Cerebellar cortex (tissue), 1 donor: Measurements from ENCODE around the gene PLXNA2.
A peak's percentile ranks its signal among the peaks of the same experiment; 100 is the strongest.

Experiments used
- DNase-seq: peaks from one replicate; pipeline ENCODE4 v3.0.0-alpha.2; 2015; ENCODE audit warnings: low spot score

The PLXNA2 gene

DNA sequence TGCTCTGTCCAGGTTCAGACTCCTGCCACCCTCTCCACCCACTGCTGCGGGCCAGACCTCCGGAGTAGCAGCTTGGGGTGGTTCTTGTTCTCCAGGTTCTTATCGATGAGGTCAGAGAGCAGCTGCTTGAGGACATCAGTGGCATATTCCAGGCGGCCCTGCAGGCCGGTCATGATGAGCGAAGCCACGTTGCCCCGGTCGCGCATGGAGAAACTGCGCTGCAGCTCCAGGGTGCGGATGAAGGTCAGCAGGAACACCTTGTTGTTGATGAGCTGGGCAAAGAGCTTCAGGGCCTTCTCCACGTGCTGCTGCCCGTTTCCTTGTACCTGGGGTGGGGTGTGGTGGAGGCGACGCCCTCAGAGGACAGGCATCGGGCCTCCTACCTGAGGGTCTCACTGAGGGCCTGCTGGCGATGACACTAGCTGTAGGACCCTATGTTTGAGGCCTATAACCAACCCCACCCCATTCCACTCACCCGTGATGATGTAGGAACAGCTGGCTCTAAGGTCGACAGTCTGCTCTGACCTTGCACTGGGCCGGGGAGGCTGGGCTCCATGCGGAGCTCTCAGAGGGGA, 202.1 kb downstream of the PLXNA2 start:
- DNase-seq: no peak

DNA sequence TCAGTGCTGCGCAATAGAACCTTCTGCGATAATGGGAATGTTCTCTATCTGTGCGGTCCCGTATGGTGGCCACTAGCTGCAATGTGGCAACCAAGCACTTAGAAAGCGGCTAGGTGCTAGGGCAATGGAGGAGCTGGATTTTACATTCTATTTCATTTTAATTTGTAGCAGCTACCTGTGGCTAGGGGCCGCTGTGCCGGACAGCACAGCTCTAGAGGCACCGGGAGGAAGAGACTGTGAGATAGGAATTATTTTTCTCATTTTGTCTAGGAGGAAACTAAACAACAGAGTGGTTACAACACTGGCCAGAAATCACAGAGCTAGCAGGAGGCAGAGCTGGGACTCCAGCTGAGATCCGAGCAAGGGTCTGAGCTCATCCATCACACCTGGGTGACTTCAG, 202.7 kb downstream of the PLXNA2 start:
- DNase-seq: no peak

DNA sequence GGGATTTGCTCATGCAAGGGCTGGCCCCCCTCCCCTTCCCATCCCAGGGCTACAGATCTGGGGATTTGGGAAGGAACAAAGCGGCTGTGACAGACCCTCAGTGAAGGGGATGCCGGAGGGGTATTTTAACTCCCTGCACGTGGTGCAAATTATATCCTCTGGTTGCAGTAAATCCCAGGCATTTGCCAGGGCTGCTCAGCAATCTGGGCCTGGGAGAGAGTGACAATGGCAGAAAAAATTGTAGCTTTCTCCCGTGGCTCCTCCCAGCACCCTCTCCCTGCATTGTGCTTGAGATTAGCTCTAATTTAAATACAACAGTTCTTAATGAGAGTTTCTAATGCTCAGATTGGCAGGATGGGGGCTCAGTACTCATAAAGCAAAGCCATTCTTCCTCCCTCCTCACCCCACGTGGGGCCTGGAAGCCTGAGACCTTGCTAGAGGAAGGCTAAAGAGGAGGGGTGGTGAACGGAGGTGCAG, 203.3 kb downstream of the PLXNA2 start:
- no peak for DNase-seq

DNA sequence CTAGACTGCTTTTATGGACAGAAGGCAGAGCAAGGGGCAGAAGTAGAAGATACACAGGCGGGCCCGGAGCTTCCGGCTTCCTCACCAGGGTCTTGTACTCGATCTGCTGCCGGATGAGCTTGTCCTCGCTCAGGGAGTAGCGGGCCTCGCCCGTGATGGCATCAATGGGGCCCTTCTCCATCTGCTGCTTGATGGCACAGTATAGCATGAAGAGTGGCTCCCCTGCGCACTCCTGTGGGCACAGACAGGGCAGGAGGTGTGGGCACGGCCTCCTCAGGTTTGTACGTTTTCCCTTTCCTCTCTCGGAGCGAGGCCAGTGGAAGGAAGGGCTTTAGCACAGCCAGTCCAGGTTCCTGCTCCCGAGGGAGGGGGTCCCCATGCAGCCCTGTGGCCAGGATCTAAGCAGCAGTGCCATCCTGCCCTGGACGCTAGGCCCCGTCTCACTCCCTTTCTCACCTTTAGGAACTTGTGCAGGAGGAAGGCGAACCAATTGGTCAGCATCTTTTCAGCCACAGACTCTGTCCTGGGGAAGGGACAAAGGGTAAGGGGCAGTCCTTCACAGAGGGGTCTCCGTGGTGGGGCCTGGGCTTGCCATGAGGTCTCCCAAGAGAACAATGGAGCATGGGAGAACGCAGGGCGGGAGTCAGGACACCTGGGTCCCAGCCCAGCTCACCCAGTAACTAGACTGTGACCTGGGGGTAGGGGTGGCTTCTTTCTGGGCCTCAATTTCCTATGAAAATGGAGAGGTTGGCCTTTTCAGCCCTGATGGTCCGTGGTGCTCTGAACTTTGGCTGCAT, 204.4 kb downstream of the PLXNA2 start:
- no peak for DNase-seq

DNA sequence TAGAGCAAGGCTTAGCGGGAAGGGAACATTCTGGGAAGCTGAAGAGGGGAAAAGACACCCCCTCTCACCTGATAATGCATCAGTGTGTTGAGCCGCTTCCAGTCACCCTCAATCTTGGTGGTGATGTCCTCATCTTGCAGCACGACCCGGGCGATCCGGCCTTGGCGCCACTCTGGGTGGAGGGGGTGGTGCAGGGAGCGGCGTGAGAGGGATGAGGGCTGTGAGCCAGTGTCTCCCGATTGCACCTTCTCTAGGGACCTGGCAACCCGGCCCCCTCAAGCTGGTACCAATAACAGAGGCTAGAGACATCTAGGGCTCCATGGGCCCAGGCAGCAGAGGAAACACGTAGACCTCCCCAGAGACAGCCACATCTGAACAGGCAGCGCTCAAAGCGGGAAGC, 205.9 kb downstream of the PLXNA2 start:
- DNase-seq: no peak

DNA sequence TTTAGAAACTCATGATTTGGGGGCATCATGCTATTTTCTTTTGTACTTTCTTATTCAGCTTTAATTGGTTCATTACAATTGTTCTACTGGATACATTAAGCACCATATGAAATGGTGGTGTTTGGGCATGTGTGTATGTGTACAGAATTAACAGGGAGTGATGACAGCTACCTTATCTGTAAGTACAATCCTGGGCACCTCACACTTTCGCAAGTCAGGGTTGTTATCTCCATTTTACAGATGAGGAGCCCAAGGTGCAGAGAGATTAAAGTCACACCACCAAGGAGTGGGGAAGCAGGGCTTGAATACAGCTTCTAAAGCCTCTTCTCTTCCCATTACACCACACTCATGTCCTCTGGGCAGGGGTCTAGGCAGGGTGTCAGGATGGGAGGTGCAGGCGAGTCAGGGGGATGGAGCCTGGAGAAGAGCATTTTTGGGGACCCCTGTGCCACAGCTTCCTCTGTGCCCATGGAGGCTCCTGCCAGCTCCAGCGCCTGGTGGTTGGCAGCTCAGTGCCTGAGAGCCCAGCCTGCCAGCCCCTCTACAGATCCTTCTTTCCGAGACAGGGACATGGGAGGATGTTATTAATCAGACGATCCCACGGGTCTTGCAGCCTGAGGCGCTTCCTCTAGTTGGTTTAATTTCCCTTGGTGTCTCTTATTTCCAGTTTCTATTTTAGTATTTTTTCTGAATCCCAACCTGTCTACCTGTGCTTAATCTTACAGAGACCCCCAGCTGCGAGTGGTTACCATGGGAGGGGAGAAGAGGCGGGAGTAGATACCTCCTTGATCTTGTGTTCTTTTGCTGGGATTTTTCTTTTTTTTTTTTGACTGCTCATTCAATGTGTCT, 207.0 kb downstream of the PLXNA2 start:
- DNase-seq: no peak

DNA sequence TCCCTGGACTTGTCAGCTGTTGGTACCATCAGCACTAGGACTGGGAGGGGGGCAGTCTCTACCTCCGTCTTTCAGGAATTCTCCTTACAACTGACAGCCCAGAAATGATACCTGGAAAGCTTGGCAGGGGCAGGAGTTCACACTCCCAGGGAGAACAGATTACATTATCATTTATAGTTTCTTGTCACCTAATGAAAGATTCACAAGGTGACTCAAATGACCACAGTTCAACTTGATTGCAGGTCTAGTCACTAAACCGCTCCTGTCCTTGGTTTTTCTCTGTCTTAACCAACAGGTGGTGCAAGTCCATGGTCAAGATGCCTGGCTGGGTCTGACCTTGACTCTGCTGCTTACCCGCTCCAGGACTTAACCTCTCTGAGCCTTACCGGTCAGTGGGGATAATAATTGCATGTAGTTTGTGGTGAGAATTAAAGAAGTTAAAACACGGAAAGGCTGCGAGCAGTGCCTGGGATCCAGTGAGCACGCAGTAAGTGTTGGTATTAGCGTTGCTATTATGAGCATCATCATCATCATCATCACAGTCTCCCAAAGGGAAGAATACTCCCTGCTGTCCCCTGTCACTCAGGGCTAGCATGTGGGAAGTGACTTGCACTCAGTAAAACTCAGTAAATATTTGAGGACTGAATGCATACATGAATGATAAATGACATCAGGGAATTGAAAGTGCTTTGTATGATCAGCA, 207.9 kb downstream of the PLXNA2 start:
- no peak for DNase-seq

DNA sequence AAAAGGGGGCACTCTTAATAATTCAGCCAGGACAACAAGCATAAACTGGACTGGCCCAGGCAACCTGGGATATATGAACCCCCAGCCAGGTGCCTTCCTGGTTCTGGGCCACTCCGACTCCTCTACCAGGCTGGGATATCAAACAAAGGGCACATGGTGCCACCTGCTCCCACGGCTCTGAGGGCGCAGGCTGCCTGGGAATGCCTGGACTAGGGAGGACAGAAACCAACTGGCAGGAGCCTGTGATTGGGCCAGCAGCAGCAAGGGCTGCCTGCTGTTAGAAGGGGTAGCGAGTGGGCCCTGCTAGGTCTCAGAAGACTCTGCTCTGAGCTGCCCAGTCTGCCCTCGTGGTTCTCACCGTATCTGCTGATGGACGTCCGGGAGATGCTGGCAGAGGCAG, 210.0 kb downstream of the PLXNA2 start:
- DNase-seq: no peak

DNA sequence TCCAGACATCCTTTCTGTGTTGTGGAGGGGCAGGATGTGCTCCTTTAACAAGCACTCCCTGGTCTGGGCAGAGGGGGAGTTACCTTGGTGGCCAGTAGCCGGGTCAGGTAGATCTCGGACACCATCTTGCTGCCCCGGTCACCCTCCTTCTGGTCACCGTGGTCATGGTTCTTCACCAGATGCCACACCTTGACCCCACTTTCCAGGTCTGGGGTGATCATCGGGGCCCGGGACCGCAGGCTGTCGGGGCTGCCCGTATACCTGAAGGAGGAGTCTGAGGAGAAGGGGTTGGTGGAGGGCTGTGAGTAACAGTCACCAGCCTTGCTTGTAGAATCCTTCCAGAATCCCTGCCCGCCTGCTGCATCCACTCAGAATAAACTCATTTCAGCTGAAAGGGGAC, 210.9 kb downstream of the PLXNA2 start:
- DNase-seq: no peak

DNA sequence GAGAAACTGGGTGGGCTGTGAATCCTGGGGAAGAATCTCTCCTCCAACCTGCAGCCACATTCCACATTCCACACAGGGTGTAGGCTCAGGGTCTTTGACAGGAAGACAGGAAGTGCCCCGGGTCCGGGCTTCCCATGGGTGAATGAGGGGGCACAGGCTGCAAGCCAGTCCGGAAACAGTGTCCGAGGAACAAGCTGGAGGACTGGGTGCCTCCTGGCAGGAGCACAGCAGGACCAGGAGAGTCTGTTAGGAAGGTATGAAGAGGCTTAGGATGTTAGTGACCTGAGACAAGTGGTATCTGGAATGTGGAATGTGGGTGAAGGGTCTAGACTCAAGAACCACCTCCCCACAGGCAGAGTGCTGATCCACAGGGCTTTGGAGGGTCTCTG, 212.3 kb downstream of the PLXNA2 start:
- no peak for DNase-seq

DNA sequence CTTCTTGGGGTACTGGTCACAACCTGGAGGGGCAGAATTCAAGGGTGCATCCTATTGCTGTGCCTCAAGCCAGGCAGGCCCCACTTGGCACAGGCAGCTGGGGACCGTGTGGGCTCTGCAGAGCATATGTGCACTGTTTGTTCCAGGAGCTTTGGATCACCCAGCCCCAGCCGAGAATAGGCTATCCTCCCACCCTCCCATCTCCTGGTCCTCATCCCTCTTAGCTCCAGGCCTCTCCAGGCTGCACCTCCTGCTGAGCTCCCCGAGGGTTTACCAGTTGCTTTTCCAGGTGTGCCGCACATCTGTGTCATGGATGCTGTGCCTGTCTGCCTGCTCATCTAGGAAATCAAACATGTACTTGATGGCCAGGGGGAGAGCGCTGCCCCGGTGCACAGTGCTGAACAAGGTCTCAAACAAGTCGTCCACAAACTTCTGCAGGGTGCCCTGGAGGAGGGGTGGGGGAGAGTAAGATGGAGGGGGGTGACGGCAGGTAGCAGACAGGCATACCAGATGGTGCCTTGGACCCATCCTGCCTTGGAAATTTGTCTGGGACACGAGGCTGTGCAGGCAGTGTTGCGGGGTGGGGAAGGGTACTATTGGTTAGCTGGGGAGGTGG, 212.8 kb downstream of the PLXNA2 start:
- peak; percentile 45 for DNase-seq

DNA sequence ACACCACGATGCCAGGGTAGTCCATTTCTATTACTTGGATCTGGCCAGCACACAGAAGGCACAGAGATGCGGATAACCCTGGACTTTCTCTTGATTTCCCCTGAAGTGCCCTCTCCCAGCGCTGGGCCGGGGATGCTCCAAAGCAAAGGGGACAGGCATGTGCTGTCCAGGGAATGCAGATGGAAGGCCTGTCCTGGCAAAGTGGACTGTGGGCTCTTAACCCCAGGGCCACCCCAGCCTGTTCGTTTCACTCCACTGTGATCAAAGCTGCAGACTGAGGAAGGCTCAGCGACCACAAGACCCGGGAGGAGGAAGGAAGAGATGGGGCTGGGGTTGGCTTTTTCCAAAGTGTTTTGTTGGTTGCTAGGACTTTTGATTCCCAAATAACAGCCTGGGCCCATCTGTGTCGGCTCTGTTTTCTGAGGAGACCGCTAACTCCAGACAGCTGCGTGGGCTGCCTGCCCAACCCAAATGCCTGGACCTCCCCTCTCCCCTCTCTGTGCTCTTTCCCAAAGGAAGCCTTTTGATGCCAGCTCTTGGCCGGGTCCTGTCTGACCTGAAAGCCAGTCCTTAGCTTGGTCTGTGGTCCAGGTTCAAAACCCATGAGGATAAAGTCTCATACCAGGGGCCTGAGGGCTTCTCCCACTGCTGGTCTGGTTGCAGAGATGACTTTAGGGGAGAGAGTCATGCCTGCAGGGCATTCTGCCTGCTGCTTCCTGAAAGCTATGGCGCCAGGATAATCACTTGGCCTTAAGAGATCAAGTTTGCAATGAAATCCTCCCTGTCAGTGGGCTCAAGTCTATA, 213.7 kb downstream of the PLXNA2 start:
- no peak for DNase-seq

DNA sequence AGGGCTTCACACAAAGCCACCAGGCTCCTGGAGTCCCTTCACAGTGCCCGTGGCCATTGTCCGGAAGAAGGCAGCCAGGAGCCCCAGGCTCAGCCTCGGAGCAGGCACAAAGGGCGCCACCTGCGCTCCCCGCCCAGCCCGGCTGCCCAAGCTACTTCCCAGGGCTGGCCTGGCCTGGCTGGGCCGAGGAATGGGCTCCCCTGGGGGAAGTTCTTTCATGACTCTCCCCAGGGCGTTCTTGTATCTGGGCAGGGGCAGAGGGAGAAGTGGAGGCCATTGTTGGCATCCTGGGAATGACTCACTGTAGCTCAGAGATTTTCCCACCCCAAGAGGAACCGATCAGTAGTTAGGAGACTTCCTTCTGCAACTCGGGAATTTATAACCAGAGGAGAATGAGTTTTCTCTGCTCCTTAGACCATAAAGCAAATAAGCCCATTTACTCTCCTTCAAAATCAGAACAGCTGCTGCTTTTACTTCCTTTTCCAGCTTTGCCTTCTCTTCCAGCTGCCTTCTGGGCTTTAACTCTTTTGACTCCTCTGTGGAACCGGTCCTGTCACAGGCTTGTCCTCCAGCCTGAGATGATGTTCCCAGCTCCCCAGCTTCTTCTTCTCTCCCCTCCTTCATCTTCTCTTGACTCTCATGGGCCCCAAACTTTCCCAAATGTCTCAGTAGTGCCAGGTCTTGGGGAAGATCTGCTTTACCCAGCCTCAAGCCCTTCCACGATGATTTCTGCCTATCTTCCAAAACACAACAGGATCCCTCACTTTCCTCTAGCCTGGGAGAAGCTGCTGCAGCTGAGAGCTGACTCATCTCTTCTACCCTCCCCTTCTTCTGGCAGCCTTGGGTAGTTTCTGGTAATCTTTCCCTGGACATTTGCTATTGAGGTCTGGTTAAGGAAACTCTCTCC, 214.6 kb downstream of the PLXNA2 start:
- DNase-seq: no peak

DNA sequence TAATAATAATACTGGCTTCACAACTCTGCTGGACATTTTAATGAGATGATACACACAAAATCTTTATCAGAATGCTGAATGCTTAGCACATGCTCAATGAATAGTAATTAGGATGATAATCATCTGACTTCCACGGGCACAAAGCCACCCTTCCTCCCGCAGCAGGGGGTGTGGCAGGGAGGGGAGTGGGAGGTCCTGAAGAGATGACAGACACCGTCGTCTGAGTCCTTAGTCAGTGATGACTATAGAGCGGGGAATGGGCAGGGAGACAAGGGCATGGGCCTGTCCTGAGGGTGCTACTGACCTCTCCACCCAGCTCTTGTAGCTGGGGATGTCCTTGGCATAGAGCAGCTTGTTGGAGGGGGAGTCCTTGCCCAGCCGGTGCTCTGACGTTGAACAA, 215.7 kb downstream of the PLXNA2 start:
- no peak for DNase-seq

DNA sequence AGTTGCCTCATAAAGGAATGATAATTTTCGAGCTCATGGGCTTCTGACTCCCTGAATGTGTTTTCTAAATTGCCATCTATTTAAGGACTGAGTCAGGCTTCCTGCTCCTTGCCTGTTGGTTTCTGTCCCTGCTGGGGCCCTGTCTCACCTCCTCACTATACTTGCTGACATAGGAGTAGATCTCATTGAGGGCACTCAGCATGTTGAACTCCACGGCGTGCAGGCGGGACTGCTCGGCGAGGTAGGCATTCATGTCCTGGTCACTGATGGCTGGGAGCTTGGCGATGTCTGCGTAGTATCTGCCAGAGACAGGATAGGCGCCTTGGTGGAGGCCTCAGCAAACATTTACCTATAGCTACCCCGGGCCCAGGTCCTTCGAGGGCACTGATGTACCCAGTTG, 216.3 kb downstream of the PLXNA2 start:
- no peak for DNase-seq

DNA sequence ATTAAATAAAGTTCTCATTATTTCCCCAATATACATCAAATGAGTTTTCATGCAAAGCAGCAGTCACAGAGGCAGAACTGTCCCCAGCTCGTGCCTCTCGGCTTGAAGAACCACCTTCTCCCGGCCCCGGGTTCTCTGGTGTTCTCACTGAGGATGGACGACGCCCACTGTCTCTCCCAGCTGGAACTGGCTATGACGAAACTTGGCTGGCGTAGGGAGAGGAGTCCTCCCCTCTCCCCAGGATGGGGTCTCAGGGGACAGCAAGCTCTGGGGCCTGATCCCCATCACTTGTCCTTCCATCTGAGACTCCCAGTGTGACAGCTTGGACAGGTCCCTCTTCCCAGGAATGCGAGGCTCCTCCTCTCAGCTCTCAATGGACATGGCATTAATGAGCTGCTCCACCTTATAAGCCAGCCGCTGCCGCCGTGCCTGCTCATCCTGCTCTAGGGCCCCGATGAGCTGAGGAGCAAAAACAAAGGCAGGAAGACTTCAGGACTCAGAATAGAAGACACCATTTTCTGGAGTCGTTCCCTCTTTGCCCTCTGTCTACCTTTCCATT, 217.2 kb downstream of the PLXNA2 start:
- no peak for DNase-seq

DNA sequence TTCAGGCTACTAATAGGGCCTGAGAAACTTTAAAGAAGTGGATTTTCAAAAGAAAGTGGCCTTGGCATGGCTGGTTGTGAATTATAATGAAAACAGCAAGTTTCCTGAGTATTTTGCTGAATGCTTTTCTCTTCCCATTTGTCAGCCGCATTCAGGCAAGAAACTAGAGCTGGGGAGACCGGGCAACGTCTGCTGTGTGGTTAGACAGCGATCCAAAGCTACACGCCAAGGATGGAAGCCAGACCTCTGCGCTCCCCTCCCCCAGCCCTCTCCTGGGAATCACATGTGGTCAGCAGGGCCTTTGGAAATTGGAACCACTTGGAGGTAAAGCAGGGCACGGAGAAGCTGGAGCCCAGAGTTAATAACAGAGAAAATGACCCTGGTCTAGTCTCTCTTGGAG, 219.2 kb downstream of the PLXNA2 start:
- no peak for DNase-seq

DNA sequence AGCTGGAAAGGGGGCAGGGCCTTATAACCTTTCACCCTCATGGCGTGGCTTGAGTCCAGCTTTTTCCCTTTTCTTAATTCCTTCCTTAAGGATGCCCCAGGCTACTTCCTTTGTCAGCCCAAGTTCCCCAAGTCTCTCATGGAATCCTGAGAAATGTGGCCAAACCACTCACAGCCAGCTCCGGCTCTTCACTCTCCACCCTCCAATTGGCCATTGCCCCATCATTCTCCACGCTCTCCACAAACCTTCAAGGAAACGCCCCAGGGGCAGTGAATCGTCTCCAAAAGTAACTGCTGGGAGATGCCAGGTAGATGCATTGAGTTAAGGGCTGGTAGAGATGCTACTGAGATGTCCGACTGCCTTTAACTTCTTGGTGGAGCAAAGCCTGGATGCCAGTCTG, 219.8 kb downstream of the PLXNA2 start:
- no peak for DNase-seq

DNA sequence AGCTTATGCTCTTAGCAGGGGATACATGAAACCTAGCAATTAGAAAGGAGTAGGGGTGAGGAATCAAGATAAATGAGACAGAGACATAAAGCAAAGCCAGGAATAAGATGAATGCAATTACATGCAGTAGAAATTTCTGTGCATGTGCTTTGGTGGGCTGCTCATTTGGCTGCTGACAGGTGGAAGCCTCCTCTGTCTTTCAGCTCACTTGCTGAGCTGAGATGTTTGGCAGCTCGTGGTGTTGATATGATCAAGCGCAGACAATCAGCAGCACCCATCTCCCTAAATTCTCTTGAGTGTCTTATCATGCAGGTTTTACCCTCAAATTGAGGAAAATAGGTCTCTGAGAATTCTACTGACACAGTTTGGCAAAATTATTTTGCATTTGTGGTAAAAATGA, 224.9 kb downstream of the PLXNA2 start:
- no peak for DNase-seq

DNA sequence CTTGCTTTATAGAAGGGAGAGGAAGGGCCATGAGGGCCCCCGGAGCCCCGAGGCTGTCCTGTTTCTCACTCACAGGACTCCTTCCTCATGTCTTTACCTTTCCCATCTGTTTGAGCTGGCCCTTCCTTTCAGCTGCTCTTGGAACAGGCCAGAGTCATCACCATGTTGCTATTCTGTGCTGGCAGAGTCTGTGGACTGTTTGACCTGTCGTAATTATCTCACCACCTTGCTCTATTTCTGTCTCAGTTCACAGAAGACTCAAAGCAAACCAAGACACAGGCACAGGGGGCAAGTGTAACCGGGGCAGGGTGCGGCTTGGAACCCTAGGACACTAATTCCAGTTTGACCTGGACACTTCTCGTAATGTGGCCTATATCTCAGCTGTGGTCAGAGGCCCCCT, 228.9 kb downstream of the PLXNA2 start:
- no peak for DNase-seq
